ENCODE results near the gene IQCH. TPM values are rescaled to one million over a fixed set of nuclear protein-coding genes. Genes with fewer than 3 reads are reported as not detected.

The IQCH gene
- total and polyA plus RNA-seq, 2 of the 4 experiments (the other 2 are of a cell fraction) = 0.60 to 2.5 TPM

- in situ Hi-C loops (cut with MboI; ENCODE audit: low sequenced_read_pairs) = no loop called here
- CTCF ChIA-PET = no interaction called here
Measured at GRCh38 chr15:67359431-67360079, 105.0 kb downstream of the IQCH start.

More at GRCh38 chr15:67359431-67360079, 105.0 kb downstream of the IQCH start:
- no peaks in the 10 kb centered on the region for H3K36me3 ChIP-seq (ENCODE audit: control insufficient read depth, insufficient read depth, low read length)
- dilution Hi-C loops (cut with HindIII; ENCODE audit: low sequenced_read_pairs, unreplicated experiment) = no loop called here
- H3K27me3 ChIP-seq (ENCODE audit: control insufficient read depth, insufficient read depth, low read length) = peaks cover 2% of the 10 kb centered on the region
- no peak overlapping the region for H2AFZ ChIP-seq (replicated peaks; ENCODE audit: low read length, poor library complexity)
- no peaks in the 10 kb centered on the region; the same call in 1 of the 2 replicates for H3K9me1 ChIP-seq (ENCODE audit: insufficient read depth, low read length)
- no peak overlapping the region for H3K23ac ChIP-seq (ENCODE audit: low read depth, low read length)
- no peak overlapping the region for H2BK5ac ChIP-seq (ENCODE audit: low read depth, low read length, poor library complexity, severe bottlenecking)
- no peak overlapping the region for H2BK120ac ChIP-seq (ENCODE audit: low read depth, low read length)
- no peak overlapping the region for H3K4me2 ChIP-seq (ENCODE audit: low read depth, low read length)
- H4K20me1 ChIP-seq (ENCODE audit: insufficient read depth, low read length) = no peaks in the 10 kb centered on the region
- TF ChIP-seq USF2 (IDR thresholded peaks at IDR 0.05; ENCODE audit: low read depth, low read length) (no peak), ELK1 (IDR thresholded peaks at IDR 0.05; ENCODE audit: borderline replicate concordance, low read depth, low read length) (no peak), RCOR1 (IDR thresholded peaks at IDR 0.05; ENCODE audit: insufficient replicate concordance, low read length) (no peak), CHD1 (IDR thresholded peaks at IDR 0.05; ENCODE audit: low read depth, low read length) (no peak), POLR2A (IDR thresholded peaks at IDR 0.05; ENCODE audit: low read depth, low read length) (no peak), CEBPB (IDR thresholded peaks at IDR 0.05; ENCODE audit: low read depth, low read length) (no peak), NFE2L2 (IDR thresholded peaks at IDR 0.05; ENCODE audit: low read depth, low read length) (no peak), CTCF (conservative IDR thresholded peaks at IDR 0.05; ENCODE audit: low read depth, low read length) (no peak), RAD21 (IDR thresholded peaks at IDR 0.05; ENCODE audit: low read length) (no peak), MXI1 (IDR thresholded peaks at IDR 0.05; ENCODE audit: borderline replicate concordance, low read depth, low read length) (no peak), BHLHE40 (IDR thresholded peaks at IDR 0.05; ENCODE audit: low read depth, low read length) (no peak), MAFK (IDR thresholded peaks at IDR 0.05; ENCODE audit: low read depth, low read length) (no peak), MAZ (IDR thresholded peaks at IDR 0.05; ENCODE audit: borderline replicate concordance, low read depth, low read length) (no peak), SMC3 (IDR thresholded peaks at IDR 0.05; ENCODE audit: low read depth, low read length) (no peak)
- no peaks in the 10 kb centered on the region for H3K79me1 ChIP-seq (ENCODE audit: low read depth in 1 of 2, low read length in 2 of 2)
- 60% methylated on average over 1 of the region's 8 CpGs; no CpG with 5 or more reads in 1 of the 2 experiments for WGBS, 2 experiments (ENCODE audit: extremely low coverage in 2 of 2, insufficient read length in 1 of 2)
- H2AK9ac ChIP-seq (replicated peaks; ENCODE audit: low read depth, low read length, poor library complexity) = no peak overlapping the region
- no peak overlapping the region for H3K14ac ChIP-seq (replicated peaks; ENCODE audit: low read depth, low read length)
- no peak overlapping the region for H4K8ac ChIP-seq (ENCODE audit: low read depth in 2 of 2, low read length in 2 of 2)
- POLR2A ChIA-PET (ENCODE audit: unreplicated experiment) = no interaction called here
- H2BK15ac ChIP-seq (ENCODE audit: low read depth, low read length) = no peak overlapping the region
- no peak overlapping the region for H3K9ac ChIP-seq (ENCODE audit: low read depth, low read length)
- intact Hi-C loops (cut with micrococcal nuclease) = no loop called here
- ATAC-seq (ENCODE audit: low read depth) (no peak), DNase-seq (no peak)
- H3K56ac ChIP-seq (ENCODE audit: extremely low read depth, insufficient read depth, low read length) = no peak overlapping the region
- H3K18ac ChIP-seq (ENCODE audit: low read depth, low read length) = no peak overlapping the region
- no peaks in the 10 kb centered on the region for H3K4me1 ChIP-seq (ENCODE audit: control insufficient read depth, insufficient read depth, low read length)
- no peak overlapping the region for H3K4me3 ChIP-seq (ENCODE audit: insufficient read depth, low read depth, low read length)
- H4K5ac ChIP-seq (ENCODE audit: low read depth, low read length) = no peak overlapping the region
- H4K91ac ChIP-seq (ENCODE audit: insufficient read depth, low read depth, low read length) = no peak overlapping the region
- no TSS peak for BruUV-seq (replicated peaks)
- no peak overlapping the region for H2AK5ac ChIP-seq (ENCODE audit: low read depth, low read length)
- H2BK20ac ChIP-seq (ENCODE audit: low read depth, low read length) = no peak overlapping the region
- H3K27ac ChIP-seq (ENCODE audit: insufficient read depth, low read length) = no peak overlapping the region
- H3K4ac ChIP-seq (ENCODE audit: low read depth, low read length) = no peak overlapping the region
- H3K9me3 ChIP-seq (ENCODE audit: control insufficient read depth, insufficient read depth, low read length) = no peaks in the 10 kb centered on the region
